Glutamatergic neuron (in vitro differentiated cells): ENCODE measurements around the gene ZNRD2. TPM values are rescaled to one million over a fixed set of nuclear protein-coding genes. Genes with fewer than 3 reads are reported as not detected.

ENCODE experiments used
- DNase-seq: peaks from one replicate; pipeline ENCODE4 v3.0.0; 2022
- H3K27ac Mint-ChIP-seq: one replicate; pipeline ENCODE4 v1.8.0; 2020; ENCODE audit warnings: mild to moderate bottlenecking, mixed read lengths, inconsistent platforms; ENCODE audit not compliant: unreplicated experiment
- H3K27me3 Mint-ChIP-seq: one replicate; pipeline ENCODE4 v1.8.0; 2020; ENCODE audit warnings: mild to moderate bottlenecking, moderate library complexity, mixed read lengths, inconsistent platforms; ENCODE audit not compliant: unreplicated experiment
- H3K36me3 Mint-ChIP-seq: one replicate; pipeline ENCODE4 v1.8.0; 2020; ENCODE audit warnings: mild to moderate bottlenecking, mixed read lengths, inconsistent platforms; ENCODE audit not compliant: unreplicated experiment
- H3K4me1 Mint-ChIP-seq: one replicate; pipeline ENCODE4 v1.8.0; 2020; ENCODE audit warnings: mild to moderate bottlenecking, low read depth, mixed read lengths, inconsistent platforms; ENCODE audit not compliant: unreplicated experiment
- H3K4me3 Mint-ChIP-seq: one replicate; pipeline ENCODE4 v1.8.0; 2020; ENCODE audit warnings: mild to moderate bottlenecking, mixed read lengths, inconsistent platforms; ENCODE audit not compliant: unreplicated experiment
- H3K9me3 Mint-ChIP-seq: one replicate; pipeline ENCODE4 v1.8.0; 2020; ENCODE audit warnings: mild to moderate bottlenecking, moderate library complexity, mixed read lengths, inconsistent platforms; ENCODE audit not compliant: unreplicated experiment
- total RNA-seq: library from RNA; stranded (reverse); fragmentation: NEBNext Ultra II Directional; extraction: Animal tissue kit (Norgen Biotek cat#: 25700); gene quantifications from one replicate; pipeline ENCODE4 v1.2.1, GENCODE V29; 2021; ENCODE audit not compliant: unreplicated experiment
- TF ChIP-seq, protein P1 (sequence below): fragments of 200-600 bp; sonication (generic); IDR thresholded peaks from one replicate; pipeline ENCODE4 v1.5.0; 2021; ENCODE audit not compliant: partially characterized antibody, unreplicated experiment

The ZNRD2 gene
- total RNA-seq, 1 donor from 2014 or later: 37.9 TPM

GRCh38 chr11:65536412-65537295 is 33.6 kb upstream of the ZNRD2 start:
- Mint-ChIP-seq H3K4me3 (peak overlapping the region; percentile 46), H3K27me3 (peaks cover 10% of the 10 kb centered on the region), H3K4me1 (peaks cover 12% of the 10 kb centered on the region), H3K27ac (peak overlapping the region; percentile 52), H3K9me3 (no peaks in the 10 kb centered on the region), H3K36me3 (no peaks in the 10 kb centered on the region)
- TF ChIP-seq, protein P1, sequence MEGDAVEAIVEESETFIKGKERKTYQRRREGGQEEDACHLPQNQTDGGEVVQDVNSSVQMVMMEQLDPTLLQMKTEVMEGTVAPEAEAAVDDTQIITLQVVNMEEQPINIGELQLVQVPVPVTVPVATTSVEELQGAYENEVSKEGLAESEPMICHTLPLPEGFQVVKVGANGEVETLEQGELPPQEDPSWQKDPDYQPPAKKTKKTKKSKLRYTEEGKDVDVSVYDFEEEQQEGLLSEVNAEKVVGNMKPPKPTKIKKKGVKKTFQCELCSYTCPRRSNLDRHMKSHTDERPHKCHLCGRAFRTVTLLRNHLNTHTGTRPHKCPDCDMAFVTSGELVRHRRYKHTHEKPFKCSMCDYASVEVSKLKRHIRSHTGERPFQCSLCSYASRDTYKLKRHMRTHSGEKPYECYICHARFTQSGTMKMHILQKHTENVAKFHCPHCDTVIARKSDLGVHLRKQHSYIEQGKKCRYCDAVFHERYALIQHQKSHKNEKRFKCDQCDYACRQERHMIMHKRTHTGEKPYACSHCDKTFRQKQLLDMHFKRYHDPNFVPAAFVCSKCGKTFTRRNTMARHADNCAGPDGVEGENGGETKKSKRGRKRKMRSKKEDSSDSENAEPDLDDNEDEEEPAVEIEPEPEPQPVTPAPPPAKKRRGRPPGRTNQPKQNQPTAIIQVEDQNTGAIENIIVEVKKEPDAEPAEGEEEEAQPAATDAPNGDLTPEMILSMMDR: no peak
- no peak for DNase-seq

GRCh38 chr11:65537296-65537597 is 33.0 kb upstream of the ZNRD2 start:
- peaks cover 12% of the 10 kb centered on the region for H3K4me1 Mint-ChIP-seq
- peaks cover 2% of the 10 kb centered on the region for H3K9me3 Mint-ChIP-seq
- TF ChIP-seq, protein P1: no peak
- H3K27ac Mint-ChIP-seq: no peak overlapping the region
- peaks cover 13% of the 10 kb centered on the region for H3K27me3 Mint-ChIP-seq
- no peaks in the 10 kb centered on the region for H3K36me3 Mint-ChIP-seq
- H3K4me3 Mint-ChIP-seq: no peak overlapping the region
- no peak for DNase-seq

DNA sequence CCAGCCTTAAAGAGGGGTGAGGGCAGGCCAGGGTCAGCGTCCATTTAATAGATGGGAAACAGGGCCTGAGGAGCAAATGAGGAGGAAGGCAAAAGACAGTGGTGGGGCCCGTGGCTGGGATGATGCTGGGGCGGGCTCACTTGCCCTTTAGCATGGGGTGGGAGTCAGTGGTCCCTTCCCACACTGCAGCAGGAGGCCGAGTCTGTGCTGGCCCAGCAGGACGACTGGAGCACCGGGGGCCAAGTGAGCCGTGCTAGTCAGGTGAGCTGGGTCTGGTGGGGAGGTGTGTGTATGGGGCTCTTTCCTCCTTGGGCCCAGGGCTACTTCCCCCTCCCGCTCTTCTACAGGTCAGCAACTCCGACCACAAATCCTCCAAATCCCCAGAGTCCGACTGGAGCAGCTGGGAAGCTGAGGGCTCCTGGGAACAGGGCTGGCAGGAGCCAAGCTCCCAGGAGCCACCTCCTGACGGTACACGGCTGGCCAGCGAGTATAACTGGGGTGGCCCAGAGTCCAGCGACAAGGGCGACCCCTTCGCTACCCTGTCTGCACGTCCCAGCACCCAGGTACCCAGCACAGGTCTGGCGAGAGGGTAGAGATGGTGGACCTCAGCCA is 32.6 kb upstream of the ZNRD2 start:
- peaks cover 14% of the 10 kb centered on the region for H3K27me3 Mint-ChIP-seq
- TF ChIP-seq, protein P1: no peak

GRCh38 chr11:65538232-65538914 is 31.9 kb upstream of the ZNRD2 start:
- H3K4me1 Mint-ChIP-seq: peaks cover 12% of the 10 kb centered on the region
- no peaks in the 10 kb centered on the region for H3K36me3 Mint-ChIP-seq
- DNase-seq: no peak
- H3K27me3 Mint-ChIP-seq: peaks cover 20% of the 10 kb centered on the region
- TF ChIP-seq, protein P1: no peak
- H3K4me3 Mint-ChIP-seq: no peak overlapping the region
- H3K27ac Mint-ChIP-seq: no peak overlapping the region
- H3K9me3 Mint-ChIP-seq: peaks cover 2% of the 10 kb centered on the region

More for the DNA sequence above, 32.6 kb upstream of the ZNRD2 start:
- Mint-ChIP-seq H3K4me3 (no peak overlapping the region), H3K4me1 (peaks cover 12% of the 10 kb centered on the region), H3K9me3 (peaks cover 2% of the 10 kb centered on the region), H3K27ac (no peak overlapping the region), H3K36me3 (no peaks in the 10 kb centered on the region)
- DNase-seq: no peak
